Right lobe of liver (tissue), 6 donors: ENCODE measurements around the gene IZUMO1. TPM values are rescaled to one million over a fixed set of nuclear protein-coding genes. Genes with fewer than 3 reads are reported as not detected.
"Not testable (repeated sequence)": the region's sequence is repeated elsewhere in the genome, so short reads cannot be mapped to it uniquely, and the experiment has no call there.

Source experiments
- ATAC-seq, 4 donors: fragments of 200-7000 bp; cut with Tn5 transposase; one replicate each; pipeline ENCODE4 v1.9.1; 2020; ENCODE audit warnings: mild to moderate bottlenecking in 4 of 4, moderate library complexity in 4 of 4
- DNase-seq, 3 donors: peaks; one replicate each; pipeline ENCODE4 v3.0.0-alpha.2; 2020
- H3K27ac ChIP-seq, 3 donors: fragments of 200-600 bp; one replicate each; pipeline ENCODE4 v1.8.0; 2022
- H3K27me3 ChIP-seq, 2 donors: fragments of 200-600 bp; one replicate each; pipeline ENCODE4 v1.8.0; 2022
- H3K36me3 ChIP-seq, 4 donors: fragments of 200-600 bp; sonication (generic) in 1 of 4; one replicate each; pipeline versions ENCODE4 v1.5.1 to v1.8.0; 2017 to 2022; ENCODE audit warnings: control low read depth in 1 of 4
- H3K4me1 ChIP-seq, 4 donors: fragments of 200-600 bp; sonication (generic) in 1 of 4; one replicate each; pipeline versions ENCODE4 v1.5.1 to v1.8.0; 2017 to 2022; ENCODE audit warnings: control low read depth in 1 of 4
- H3K4me3 ChIP-seq, 3 donors: fragments of 200-600 bp; one replicate each; pipeline ENCODE4 v1.8.0; 2022
- H3K9me3 ChIP-seq, 4 donors: fragments of 200-600 bp; sonication (generic) in 1 of 4; one replicate each; pipeline versions ENCODE4 v1.5.1 to v1.8.0; 2017 to 2022; ENCODE audit warnings: control low read depth in 1 of 4
- CTCF ChIP-seq, 4 donors: fragments of 200-600 bp in 3 of 4; fragments of 450-650 bp in 1 of 4; IDR thresholded peaks; one replicate each; pipeline versions ENCODE4 v1.5.1 to v1.8.0; 2016 to 2022; ENCODE audit warnings: antibody characterized with exemption in 4 of 4, mild to moderate bottlenecking in 2 of 4
- POLR2A ChIP-seq: fragments of 450-650 bp; IDR thresholded peaks from one replicate; pipeline ENCODE4 v1.6.1; 2017; ENCODE audit warnings: antibody characterized with exemption, mild to moderate bottlenecking
- WGBS: methylation state at CpG from one replicate; pipeline ENCODE4 v1.1.6; 2018; ENCODE audit warnings: low coverage, low lambda C conversion rate; ENCODE audit not compliant: insufficient coverage; ENCODE audit errors: missing lambda C conversion rate; 5-methylcytosine and 5-hydroxymethylcytosine counted together
- intact Hi-C, 2 donors: fragments of 100-400 bp; cut with DNase I; formaldehyde crosslinking; loops; one replicate each; pipeline versions ENCODE4 v1.11.2 to v1.14.1; 2022
- total RNA-seq, 6 experiments: library from RNA; depleted of rRNA in 2 of 6; stranded (reverse); fragments of >200 nt in 2 of 6; fragmentation: NEBNext Ultra II Directional in 3 of 6; extraction: Animal tissue kit (Norgen Biotek cat#: 25700) in 3 of 6; gene quantifications; one replicate each; pipeline versions ENCODE4 v1.1.0 to v1.2.4, GENCODE V29; 2016 to 2023
- donor health status: DM: no; HTN: yes; CAD: no.
- donor health status: DM: no; HTN: no; CAD: no.
- donor health status: DM: no; HTN: no; CAD: no.
- donor health status: DM: no; HTN: yes; CAD: no.
- donor health status: DM: no; HTN: yes; CAD: no.

IZUMO1 gene
- total RNA-seq, 6 experiments from 2014 or later, result 0.10 to 0.35 (median 0.13) TPM; not detected in 1

GRCh38 chr19:48719263-48720171, 27.2 kb downstream of the IZUMO1 start, which contains the start of gene MAMSTR:
Gene MAMSTR, minus strand, starts transcription at chr19:48719725. Its CDS starts 694 bp downstream, at chr19:48719031.
- Histone ChIP-seq H3K27ac (peak within 1 kb of the TSS in 2 of 3 donors; percentile 33 to 62), H3K27me3 (no peaks in the 10 kb centered on the region), H3K4me1 (peaks cover 0 to 3% (median 0%) of the 10 kb centered on the region in 4 donors), H3K4me3 (peak within 1 kb of the TSS in 2 of 3 donors; percentile 59 to 63), H3K9me3 (no peaks in the 10 kb centered on the region), H3K36me3 (no peaks in the 10 kb centered on the region)
- TF ChIP-seq POLR2A (no peak), CTCF (IDR thresholded peaks at IDR 0.05) (no peak)
- intact Hi-C loops, result no loop called here
- 85% methylated on average over 12 of the region's 33 CpGs for WGBS
- DNase-seq, result no peak
- ATAC-seq, result no peak

DNA sequence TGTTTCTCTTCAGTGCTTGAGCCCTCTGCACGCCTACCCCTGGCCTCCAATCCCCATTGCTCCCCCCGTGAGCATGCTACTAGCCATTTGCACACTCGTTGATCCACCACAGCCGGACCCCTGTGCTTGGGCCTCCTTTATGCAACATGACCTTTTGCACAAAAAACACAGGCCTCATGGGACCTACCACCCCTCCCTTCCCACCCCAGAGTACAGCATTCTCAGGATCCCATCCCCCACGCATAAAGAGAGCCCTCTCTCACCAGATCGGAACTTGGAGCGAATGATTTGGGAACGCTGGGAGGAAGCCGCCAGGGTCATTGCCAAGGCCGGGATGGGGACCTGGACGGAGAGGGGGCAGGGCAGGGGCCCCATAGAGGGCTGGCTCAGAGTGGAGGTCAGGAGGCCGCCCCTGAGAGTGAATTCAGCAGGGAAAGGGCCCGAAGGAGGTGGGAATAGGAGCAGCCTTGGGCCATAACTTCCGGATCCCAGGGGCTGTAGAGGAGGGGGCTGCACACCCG, 27.9 kb downstream of the IZUMO1 start:
- TF ChIP-seq POLR2A (no peak), CTCF (IDR thresholded peaks at IDR 0.05) (no peak)
- H3K27ac ChIP-seq, result no peak overlapping the region
- WGBS, result 57% methylated on average over 15 of the region's 15 CpGs
- DNase-seq, result no peak
- no peaks in the 10 kb centered on the region for H3K9me3 ChIP-seq
- intact Hi-C loops, result no loop called here
- no peak for ATAC-seq
- H3K4me3 ChIP-seq, result no peak overlapping the region
- no peaks in the 10 kb centered on the region for H3K27me3 ChIP-seq
- H3K36me3 ChIP-seq, result no peaks in the 10 kb centered on the region
- peaks cover 0 to 3% (median 0%) of the 10 kb centered on the region in 4 donors for H3K4me1 ChIP-seq

DNA sequence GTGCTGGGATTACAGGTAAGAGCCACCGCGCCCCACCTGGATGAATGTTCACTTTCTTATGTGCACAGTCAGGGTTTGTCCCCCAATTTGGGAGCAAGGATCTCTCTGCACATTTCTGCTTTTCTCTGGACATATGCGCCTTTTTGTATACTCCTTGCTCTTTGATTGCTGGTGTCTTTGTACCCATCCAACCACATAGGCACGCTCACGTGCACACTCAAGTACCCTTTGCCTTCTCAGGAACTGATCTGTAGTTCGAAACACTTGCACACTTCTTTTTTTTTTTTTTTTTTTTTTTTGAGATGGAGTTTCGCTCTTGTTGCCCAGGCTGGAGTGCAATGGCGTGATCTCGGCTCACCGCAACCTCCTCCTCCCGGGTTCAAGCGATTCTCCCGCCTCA, 28.6 kb downstream of the IZUMO1 start:
- H3K36me3 ChIP-seq, H3K4me1 ChIP-seq, intact Hi-C loops, H3K27ac ChIP-seq, H3K27me3 ChIP-seq, DNase-seq, H3K9me3 ChIP-seq, ATAC-seq, H3K4me3 ChIP-seq: not testable (repeated sequence)
- WGBS, result 92% methylated on average over 13 of the region's 13 CpGs

DNA sequence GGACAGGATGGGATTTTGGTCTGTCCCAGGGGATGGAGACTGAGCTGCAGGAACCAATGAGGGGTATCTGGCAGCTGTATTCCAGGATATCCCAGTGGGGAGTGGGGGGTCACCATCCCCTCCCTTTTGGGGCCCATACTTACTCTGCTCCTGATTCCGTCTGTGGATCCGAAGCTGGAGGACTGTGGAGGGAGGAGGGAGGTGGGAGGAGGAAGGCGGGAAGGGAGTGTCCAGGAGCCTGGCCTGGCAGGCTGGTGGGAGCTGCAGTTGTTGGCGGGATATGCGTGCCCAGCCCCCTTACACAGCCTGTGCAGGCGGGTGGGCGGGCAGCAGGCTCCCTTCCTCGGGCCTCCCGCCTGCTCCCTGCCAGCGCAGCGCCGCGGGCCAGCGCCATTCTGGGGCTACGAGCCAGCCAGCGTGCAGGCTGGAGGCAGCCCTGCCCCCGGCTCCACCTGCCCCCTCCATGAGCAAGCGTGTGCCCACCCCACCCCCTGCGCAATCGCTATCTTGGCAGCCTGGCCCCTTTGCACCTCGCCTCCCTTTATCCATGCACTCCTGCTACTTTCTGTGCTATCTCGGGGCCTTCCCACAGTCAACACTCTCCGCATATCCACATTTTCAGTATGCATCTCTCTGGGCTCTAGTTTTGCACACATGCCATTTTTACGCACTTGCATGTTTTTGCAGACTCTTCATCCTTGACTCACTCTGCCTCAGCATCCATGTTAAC, 30.0 kb downstream of the IZUMO1 start:
- Histone ChIP-seq H3K27me3 (no peaks in the 10 kb centered on the region), H3K36me3 (no peaks in the 10 kb centered on the region), H3K9me3 (no peaks in the 10 kb centered on the region), H3K27ac (no peak overlapping the region), H3K4me3 (no peak overlapping the region), H3K4me1 (peaks cover 0 to 3% (median 0%) of the 10 kb centered on the region in 4 donors)
- TF ChIP-seq CTCF (IDR thresholded peaks at IDR 0.05), result no peak
- TF ChIP-seq POLR2A, result no peak
- ATAC-seq (no peak), DNase-seq (no peak)
- intact Hi-C loops, result no loop called here
- WGBS, result 57% methylated on average over 7 of the region's 24 CpGs
